ENCODE measurements around the gene MALT1.
A peak's percentile ranks its signal among the peaks of the same experiment; 100 is the strongest.

Gene MALT1

DNA sequence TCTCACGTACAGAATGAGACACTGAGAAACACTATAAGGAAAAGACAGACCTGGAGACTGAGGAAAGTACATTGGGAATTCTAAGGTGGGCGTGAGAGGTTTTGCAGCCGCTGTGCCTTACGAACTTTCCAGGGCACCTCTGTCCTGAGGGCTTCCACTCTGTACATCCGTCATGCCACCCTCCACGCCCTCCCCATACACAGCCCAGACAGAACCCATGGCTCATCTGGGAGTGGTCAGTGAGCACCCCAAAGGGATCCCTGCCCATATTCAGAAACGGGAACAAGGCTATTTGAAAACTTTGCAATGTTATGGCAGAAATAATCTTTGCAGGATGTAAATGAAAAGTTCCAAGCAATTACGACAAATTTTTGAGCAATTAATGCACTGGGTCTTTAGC, 98.1 kb downstream of the MALT1 start:
- no peak overlapping the region for H3K4ac ChIP-seq (ENCODE audit: low read depth, low read length)
- H3K23ac ChIP-seq (ENCODE audit: low read length) = no peak overlapping the region
- H3K36me3 ChIP-seq (ENCODE audit: control insufficient read depth in 1 of 2, insufficient read depth in 2 of 2, low read length in 2 of 2) = no peaks in the 10 kb centered on the region
- H3K4me3 ChIP-seq (ENCODE audit: low read depth, low read length) = no peak overlapping the region
- no peak overlapping the region for H3K4me2 ChIP-seq (ENCODE audit: low read length)
- no peak overlapping the region for H2AK5ac ChIP-seq (ENCODE audit: low read length)
- H3K27ac ChIP-seq (ENCODE audit: low read depth, low read length) = no peak overlapping the region
- H3K9ac ChIP-seq (ENCODE audit: low read length) = no peak overlapping the region
- no peak overlapping the region for H2BK5ac ChIP-seq (ENCODE audit: low read depth, low read length, poor library complexity)
- H3K4me1 ChIP-seq (ENCODE audit: control insufficient read depth in 1 of 2, insufficient read depth in 2 of 2, low read length in 2 of 2) = peaks cover 5% of the 10 kb centered on the region in 2 experiments
- no peak overlapping the region for H3K18ac ChIP-seq (ENCODE audit: low read length)
- H2BK12ac ChIP-seq (ENCODE audit: low read length) = no peak overlapping the region
- H2BK120ac ChIP-seq (ENCODE audit: insufficient read depth, low read length, poor library complexity) = no peak overlapping the region
- no peak overlapping the region for H4K12ac ChIP-seq (ENCODE audit: low read depth, low read length)
- no peak for DNase-seq
- no peak overlapping the region for H4K8ac ChIP-seq (ENCODE audit: low read depth, low read length)
- no CpG with 5 or more reads among the region's 8 CpGs for WGBS (ENCODE audit: extremely low coverage, insufficient coverage, insufficient read length)
- H3K14ac ChIP-seq (ENCODE audit: low read length) = peak overlapping the region; percentile 17
- no peaks in the 10 kb centered on the region for H3K27me3 ChIP-seq (ENCODE audit: insufficient read depth, low read length)
- H4K91ac ChIP-seq (ENCODE audit: low read depth, low read length) = no peak overlapping the region
- H3K79me1 ChIP-seq (ENCODE audit: low read length) = peaks cover 2% of the 10 kb centered on the region
- no peaks in the 10 kb centered on the region for H3K9me3 ChIP-seq (ENCODE audit: insufficient read depth, low read depth, low read length)
- no peaks in the 10 kb centered on the region for H3K79me2 ChIP-seq (ENCODE audit: control insufficient read depth, insufficient read depth, low read length, poor library complexity)
- H2AFZ ChIP-seq (ENCODE audit: insufficient read depth, low read length, poor library complexity) = no peak overlapping the region

DNA sequence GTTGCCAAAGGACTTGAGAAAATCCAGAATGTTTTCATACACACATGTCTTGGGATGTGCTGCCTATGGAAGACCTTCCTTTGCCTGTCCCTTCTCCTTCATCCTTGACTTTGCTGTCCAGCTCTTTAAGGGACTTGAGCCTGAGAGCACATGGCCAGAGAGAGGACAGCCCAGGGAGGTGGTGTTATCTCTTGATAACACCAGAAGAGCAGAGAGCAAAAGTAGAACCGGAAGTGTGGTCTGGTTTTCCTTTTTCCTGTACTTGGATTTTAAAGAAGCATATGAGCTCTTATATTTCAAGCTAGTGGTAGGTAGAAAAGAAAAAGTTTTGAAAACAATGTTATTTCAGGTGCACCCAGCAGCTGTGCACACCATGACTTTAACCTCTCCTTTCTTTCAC, 99.3 kb downstream of the MALT1 start:
- Histone ChIP-seq H3K4me3 (ENCODE audit: low read depth, low read length) (no peak overlapping the region), H3K4ac (ENCODE audit: low read depth, low read length) (no peak overlapping the region), H3K9me3 (ENCODE audit: insufficient read depth, low read depth, low read length) (no peaks in the 10 kb centered on the region), H3K4me2 (ENCODE audit: low read length) (no peak overlapping the region), H2AFZ (ENCODE audit: insufficient read depth, low read length, poor library complexity) (no peak overlapping the region), H3K79me2 (ENCODE audit: control insufficient read depth, insufficient read depth, low read length, poor library complexity) (no peaks in the 10 kb centered on the region), H3K9ac (ENCODE audit: low read length) (no peak overlapping the region), H4K8ac (ENCODE audit: low read depth, low read length) (no peak overlapping the region), H3K18ac (ENCODE audit: low read length) (no peak overlapping the region), H4K12ac (ENCODE audit: low read depth, low read length) (no peak overlapping the region), H3K36me3 (ENCODE audit: control insufficient read depth in 1 of 2, insufficient read depth in 2 of 2, low read length in 2 of 2) (no peaks in the 10 kb centered on the region), H3K14ac (ENCODE audit: low read length) (no peak overlapping the region), H3K27me3 (ENCODE audit: insufficient read depth, low read length) (no peaks in the 10 kb centered on the region), H3K4me1 (ENCODE audit: control insufficient read depth in 1 of 2, insufficient read depth in 2 of 2, low read length in 2 of 2) (peaks cover 5% of the 10 kb centered on the region in 2 experiments), H2BK12ac (ENCODE audit: low read length) (no peak overlapping the region), H3K27ac (ENCODE audit: low read depth, low read length) (no peak overlapping the region), H2BK120ac (ENCODE audit: insufficient read depth, low read length, poor library complexity) (no peak overlapping the region), H4K91ac (ENCODE audit: low read depth, low read length) (no peak overlapping the region), H2BK5ac (ENCODE audit: low read depth, low read length, poor library complexity) (no peak overlapping the region), H3K79me1 (ENCODE audit: low read length) (peaks cover 2% of the 10 kb centered on the region), H2AK5ac (ENCODE audit: low read length) (no peak overlapping the region), H3K23ac (ENCODE audit: low read length) (no peak overlapping the region)
- no peak for DNase-seq
- no CpG with 5 or more reads among the region's 1 CpG for WGBS (ENCODE audit: extremely low coverage, insufficient coverage, insufficient read length)

DNA sequence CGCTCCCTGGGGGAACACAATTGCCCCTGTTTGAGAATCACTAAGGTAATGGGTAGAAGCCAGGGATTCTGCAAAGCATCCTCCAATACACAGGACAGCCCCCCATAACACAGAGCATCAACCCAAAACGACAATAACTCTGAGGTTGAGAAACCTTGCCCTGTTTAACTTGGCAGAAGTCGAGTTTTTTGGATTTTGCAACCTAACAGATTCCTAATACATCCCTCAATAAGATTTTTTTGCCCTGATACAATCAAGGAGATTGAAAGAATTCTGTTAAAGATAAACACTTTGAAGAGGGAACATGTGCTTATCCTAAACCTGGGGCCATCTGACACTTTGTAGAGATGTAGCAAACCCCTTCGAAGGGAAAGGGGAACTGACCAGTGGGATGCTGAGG, 100.9 kb downstream of the MALT1 start:
- H3K27me3 ChIP-seq (ENCODE audit: insufficient read depth, low read length) = no peaks in the 10 kb centered on the region
- no peak overlapping the region for H2AFZ ChIP-seq (ENCODE audit: insufficient read depth, low read length, poor library complexity)
- no peak overlapping the region for H3K14ac ChIP-seq (ENCODE audit: low read length)
- H4K91ac ChIP-seq (ENCODE audit: low read depth, low read length) = no peak overlapping the region
- H3K9ac ChIP-seq (ENCODE audit: low read length) = no peak overlapping the region
- H3K79me2 ChIP-seq (ENCODE audit: control insufficient read depth, insufficient read depth, low read length, poor library complexity) = no peaks in the 10 kb centered on the region
- no peak overlapping the region for H2AK5ac ChIP-seq (ENCODE audit: low read length)
- no peak overlapping the region for H3K4me3 ChIP-seq (ENCODE audit: low read depth, low read length)
- WGBS (ENCODE audit: extremely low coverage, insufficient coverage, insufficient read length) = no CpG with 5 or more reads among the region's 4 CpGs
- H3K4me2 ChIP-seq (ENCODE audit: low read length) = no peak overlapping the region
- H3K79me1 ChIP-seq (ENCODE audit: low read length) = peaks cover 2% of the 10 kb centered on the region
- no peaks in the 10 kb centered on the region for H3K9me3 ChIP-seq (ENCODE audit: insufficient read depth, low read depth, low read length)
- no peak overlapping the region for H4K8ac ChIP-seq (ENCODE audit: low read depth, low read length)
- H3K4ac ChIP-seq (ENCODE audit: low read depth, low read length) = no peak overlapping the region
- H3K18ac ChIP-seq (ENCODE audit: low read length) = no peak overlapping the region
- no peak overlapping the region for H2BK5ac ChIP-seq (ENCODE audit: low read depth, low read length, poor library complexity)
- no peak overlapping the region for H3K23ac ChIP-seq (ENCODE audit: low read length)
- H4K12ac ChIP-seq (ENCODE audit: low read depth, low read length) = no peak overlapping the region
- H3K36me3 ChIP-seq (ENCODE audit: control insufficient read depth in 1 of 2, insufficient read depth in 2 of 2, low read length in 2 of 2) = no peaks in the 10 kb centered on the region
- no peak overlapping the region for H2BK12ac ChIP-seq (ENCODE audit: low read length)
- no peak overlapping the region for H2BK120ac ChIP-seq (ENCODE audit: insufficient read depth, low read length, poor library complexity)
- H3K27ac ChIP-seq (ENCODE audit: low read depth, low read length) = no peak overlapping the region
- DNase-seq = peak in 1 of 2 donors; percentile 54
- peaks cover 5% of the 10 kb centered on the region in 2 experiments for H3K4me1 ChIP-seq (ENCODE audit: control insufficient read depth in 1 of 2, insufficient read depth in 2 of 2, low read length in 2 of 2)

DNA sequence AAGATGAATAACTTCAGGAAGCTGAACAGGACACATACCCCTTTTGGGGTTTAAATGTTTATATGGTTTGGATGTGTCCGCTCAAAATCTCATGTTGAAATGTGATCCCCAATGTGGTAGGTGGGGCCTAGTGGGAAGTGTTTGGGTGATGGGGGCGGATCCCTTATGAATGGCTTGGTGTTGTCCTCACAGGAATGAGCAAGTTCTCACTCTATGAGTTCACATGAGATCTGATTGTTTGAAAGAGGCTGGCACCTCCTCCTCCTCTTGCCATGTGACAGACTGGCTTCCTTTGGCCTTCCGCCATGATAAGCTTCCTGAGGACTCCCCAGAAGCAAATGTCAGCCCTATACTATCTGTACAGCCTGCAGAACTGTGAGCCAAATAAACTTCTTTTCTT, 104.8 kb downstream of the MALT1 start:
- Histone ChIP-seq H3K9me3 (ENCODE audit: insufficient read depth, low read depth, low read length) (no peaks in the 10 kb centered on the region), H3K27ac (ENCODE audit: low read depth, low read length) (no peak overlapping the region), H2BK120ac (ENCODE audit: insufficient read depth, low read length, poor library complexity) (no peak overlapping the region), H3K4ac (ENCODE audit: low read depth, low read length) (no peak overlapping the region), H3K23ac (ENCODE audit: low read length) (no peak overlapping the region), H4K12ac (ENCODE audit: low read depth, low read length) (no peak overlapping the region), H3K14ac (ENCODE audit: low read length) (no peak overlapping the region), H2AK5ac (ENCODE audit: low read length) (no peak overlapping the region), H2BK5ac (ENCODE audit: low read depth, low read length, poor library complexity) (no peak overlapping the region), H3K9ac (ENCODE audit: low read length) (no peak overlapping the region), H3K4me3 (ENCODE audit: low read depth, low read length) (no peak overlapping the region), H4K91ac (ENCODE audit: low read depth, low read length) (no peak overlapping the region), H3K79me2 (ENCODE audit: control insufficient read depth, insufficient read depth, low read length, poor library complexity) (no peaks in the 10 kb centered on the region), H3K18ac (ENCODE audit: low read length) (no peak overlapping the region), H3K4me1 (ENCODE audit: control insufficient read depth in 1 of 2, insufficient read depth in 2 of 2, low read length in 2 of 2) (no peaks in the 10 kb centered on the region), H3K79me1 (ENCODE audit: low read length) (peaks cover 2% of the 10 kb centered on the region), H3K4me2 (ENCODE audit: low read length) (no peak overlapping the region), H3K36me3 (ENCODE audit: control insufficient read depth in 1 of 2, insufficient read depth in 2 of 2, low read length in 2 of 2) (no peaks in the 10 kb centered on the region), H4K8ac (ENCODE audit: low read depth, low read length) (no peak overlapping the region), H3K27me3 (ENCODE audit: insufficient read depth, low read length) (no peaks in the 10 kb centered on the region), H2BK12ac (ENCODE audit: low read length) (no peak overlapping the region), H2AFZ (ENCODE audit: insufficient read depth, low read length, poor library complexity) (no peak overlapping the region)
- WGBS (ENCODE audit: extremely low coverage, insufficient coverage, insufficient read length) = no CpG with 5 or more reads among the region's 3 CpGs
- no peak for DNase-seq
